ENCODE measurements around the gene SLC12A9. TPM values are rescaled to one million over a fixed set of nuclear protein-coding genes. Genes with fewer than 3 reads are reported as not detected.

SLC12A9 gene
- total and polyA plus RNA-seq, 2 experiments from 2014 or later = 10.3 to 39.9 TPM

- TF ChIP-seq, protein P1, sequence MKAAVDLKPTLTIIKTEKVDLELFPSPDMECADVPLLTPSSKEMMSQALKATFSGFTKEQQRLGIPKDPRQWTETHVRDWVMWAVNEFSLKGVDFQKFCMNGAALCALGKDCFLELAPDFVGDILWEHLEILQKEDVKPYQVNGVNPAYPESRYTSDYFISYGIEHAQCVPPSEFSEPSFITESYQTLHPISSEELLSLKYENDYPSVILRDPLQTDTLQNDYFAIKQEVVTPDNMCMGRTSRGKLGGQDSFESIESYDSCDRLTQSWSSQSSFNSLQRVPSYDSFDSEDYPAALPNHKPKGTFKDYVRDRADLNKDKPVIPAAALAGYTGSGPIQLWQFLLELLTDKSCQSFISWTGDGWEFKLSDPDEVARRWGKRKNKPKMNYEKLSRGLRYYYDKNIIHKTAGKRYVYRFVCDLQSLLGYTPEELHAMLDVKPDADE (IDR thresholded peaks at IDR 0.05) = no peak
- TF ChIP-seq STAT1 (IDR thresholded peaks at IDR 0.05; ENCODE audit: unreplicated experiment) (no peak), ZNF114 (CRISPR knock-in tag; IDR thresholded peaks at IDR 0.05) (no peak), EZH2 (IDR thresholded peaks at IDR 0.05; ENCODE audit: low read depth, unreplicated experiment) (no peak), ZNF331 (CRISPR knock-in tag; IDR thresholded peaks at IDR 0.05; ENCODE audit: low read depth) (no peak), POLR2AphosphoS5 (IDR thresholded peaks at IDR 0.05; ENCODE audit: low read depth) (no peak)
- TF ChIP-seq, protein P2, sequence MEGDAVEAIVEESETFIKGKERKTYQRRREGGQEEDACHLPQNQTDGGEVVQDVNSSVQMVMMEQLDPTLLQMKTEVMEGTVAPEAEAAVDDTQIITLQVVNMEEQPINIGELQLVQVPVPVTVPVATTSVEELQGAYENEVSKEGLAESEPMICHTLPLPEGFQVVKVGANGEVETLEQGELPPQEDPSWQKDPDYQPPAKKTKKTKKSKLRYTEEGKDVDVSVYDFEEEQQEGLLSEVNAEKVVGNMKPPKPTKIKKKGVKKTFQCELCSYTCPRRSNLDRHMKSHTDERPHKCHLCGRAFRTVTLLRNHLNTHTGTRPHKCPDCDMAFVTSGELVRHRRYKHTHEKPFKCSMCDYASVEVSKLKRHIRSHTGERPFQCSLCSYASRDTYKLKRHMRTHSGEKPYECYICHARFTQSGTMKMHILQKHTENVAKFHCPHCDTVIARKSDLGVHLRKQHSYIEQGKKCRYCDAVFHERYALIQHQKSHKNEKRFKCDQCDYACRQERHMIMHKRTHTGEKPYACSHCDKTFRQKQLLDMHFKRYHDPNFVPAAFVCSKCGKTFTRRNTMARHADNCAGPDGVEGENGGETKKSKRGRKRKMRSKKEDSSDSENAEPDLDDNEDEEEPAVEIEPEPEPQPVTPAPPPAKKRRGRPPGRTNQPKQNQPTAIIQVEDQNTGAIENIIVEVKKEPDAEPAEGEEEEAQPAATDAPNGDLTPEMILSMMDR (conservative IDR thresholded peaks at IDR 0.05; ENCODE audit: low read depth in 2 of 2) = no peak
Measured at GRCh38 chr7:100860702-100861615, 8.4 kb downstream of the SLC12A9 start (continued).

GRCh38 chr7:100861616-100861985 lies 9.1 kb downstream of the SLC12A9 start:
- H3K4me1 ChIP-seq (ENCODE audit: insufficient read depth) = peaks cover 2% of the 10 kb centered on the region
- H3K27ac Mint-ChIP-seq = no peak overlapping the region
- no peak overlapping the region for H3K27ac ChIP-seq (ENCODE audit: low read depth)
- DNase-seq (ENCODE audit: low spot score) (no peak), ATAC-seq (no peak)
- 0 out of 2 replicates have a peak, but pooled peaks cover 3% of the 10 kb centered on the region for H4K20me1 ChIP-seq (replicated peaks; ENCODE audit: insufficient read depth)
- no peaks in the 10 kb centered on the region for H3K9me3 Mint-ChIP-seq
- no peak overlapping the region for H3K4me3 Mint-ChIP-seq
- H3K36me3 ChIP-seq (ENCODE audit: insufficient read depth) = peaks cover 4% of the 10 kb centered on the region
- H3K4me2 ChIP-seq = no peak overlapping the region
- H2AFZ ChIP-seq = no peak overlapping the region
- peaks cover 48% of the 10 kb centered on the region for H3K36me3 Mint-ChIP-seq (ENCODE audit: low read depth)
- peaks cover 11% of the 10 kb centered on the region for H3K27me3 Mint-ChIP-seq (ENCODE audit: insufficient read depth, low read depth, poor library complexity)
- no peaks in the 10 kb centered on the region for H3K27me3 ChIP-seq (ENCODE audit: insufficient read depth)
- H3K9me2 ChIP-seq (ENCODE audit: insufficient read depth) = no peaks in the 10 kb centered on the region
- H3K4me3 ChIP-seq = no peak overlapping the region
- no peak for TF ChIP-seq ZNF331 (CRISPR knock-in tag; IDR thresholded peaks at IDR 0.05; ENCODE audit: low read depth)
- TF ChIP-seq NANOG (IDR thresholded peaks at IDR 0.05; ENCODE audit: borderline replicate concordance) = no peak
- TF ChIP-seq, protein P2 (conservative IDR thresholded peaks at IDR 0.05; ENCODE audit: low read depth in 2 of 2) = no peak
- TF ChIP-seq CREB1 (CRISPR knock-in tag; IDR thresholded peaks at IDR 0.05; ENCODE audit: low read depth) = no peak
- no peak for TF ChIP-seq ZNF114 (CRISPR knock-in tag; IDR thresholded peaks at IDR 0.05)
- TF ChIP-seq, protein P1 (IDR thresholded peaks at IDR 0.05) = no peak
- no peak for TF ChIP-seq EZH2 (IDR thresholded peaks at IDR 0.05; ENCODE audit: low read depth, unreplicated experiment)
- no peak for TF ChIP-seq ZNF462 (CRISPR knock-in tag; IDR thresholded peaks at IDR 0.05)
- H3K79me2 ChIP-seq (replicated peaks; ENCODE audit: insufficient read depth) = peaks cover 7% of the 10 kb centered on the region; the same call in 1 of the 2 replicates
- peaks cover 10% of the 10 kb centered on the region for H3K4me1 Mint-ChIP-seq
- peaks cover 5% of the 10 kb centered on the region; the same call in 1 of the 2 replicates for H3F3A ChIP-seq (replicated peaks; ENCODE audit: low read depth)

Measured in GM23338 (cell line).